Sigmoid colon (tissue), 4 donors: Measurements from ENCODE around the gene TOR1A.

Experiments used
- EP300 ChIP-seq, 4 donors: sonication (generic); formaldehyde crosslinking; IDR thresholded peaks; one replicate each; pipeline ENCODE4 v1.6.1; 2017; ENCODE audit warnings: antibody characterized with exemption in 4 of 4
- POLR2A ChIP-seq, 2 donors: fragments of 450-650 bp; IDR thresholded peaks; one replicate each; pipeline ENCODE4 v1.6.1; 2016; ENCODE audit warnings: antibody characterized with exemption in 2 of 2, mild to moderate bottlenecking in 2 of 2, moderate library complexity in 2 of 2
- TF ChIP-seq, protein P1 (sequence below), 4 experiments: fragments of 450-650 bp in 3 of 4; fragments of 200-600 bp in 1 of 4; IDR thresholded peaks; one replicate each; pipeline ENCODE4 v1.5.1; 2016 to 2019; ENCODE audit warnings: antibody characterized with exemption in 4 of 4, mild to moderate bottlenecking in 3 of 4, moderate library complexity in 2 of 4

DNA sequence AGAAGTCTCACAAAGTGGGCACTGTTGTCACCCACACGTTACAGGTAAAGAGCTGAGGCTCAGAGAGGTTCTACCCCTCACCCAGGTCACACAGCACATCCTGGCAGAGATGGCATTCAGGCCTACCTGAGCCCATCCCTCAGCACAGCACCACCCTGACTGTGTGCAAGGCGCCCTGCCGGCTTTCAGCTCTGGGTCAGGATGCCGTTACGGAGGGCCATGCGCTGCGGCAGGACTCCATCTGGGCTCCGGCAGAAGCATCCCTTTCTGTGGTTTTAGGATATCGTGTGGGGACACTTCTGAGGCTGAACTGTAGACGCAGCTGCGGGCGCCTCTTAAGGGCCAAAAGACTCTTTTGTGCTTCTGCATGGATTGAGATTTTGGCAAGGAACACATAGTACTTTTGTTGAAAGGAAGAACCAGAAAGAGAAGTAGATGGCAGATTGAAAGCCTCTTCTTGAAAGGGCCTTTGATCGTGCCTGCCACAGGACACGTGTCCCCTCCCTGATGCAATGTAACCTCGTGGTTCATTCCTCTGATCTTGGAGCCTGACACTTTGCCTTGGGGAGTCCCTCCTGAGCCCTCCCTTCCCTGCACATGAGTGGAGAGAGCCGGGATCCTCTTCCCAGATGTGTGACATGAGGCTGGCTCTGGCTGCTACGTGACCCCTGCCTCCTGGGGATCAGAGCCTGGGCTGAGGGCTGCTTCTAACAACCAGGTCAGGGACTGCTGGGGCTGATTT, 42.6 kb upstream of the TOR1A start:
- TF ChIP-seq, protein P1, sequence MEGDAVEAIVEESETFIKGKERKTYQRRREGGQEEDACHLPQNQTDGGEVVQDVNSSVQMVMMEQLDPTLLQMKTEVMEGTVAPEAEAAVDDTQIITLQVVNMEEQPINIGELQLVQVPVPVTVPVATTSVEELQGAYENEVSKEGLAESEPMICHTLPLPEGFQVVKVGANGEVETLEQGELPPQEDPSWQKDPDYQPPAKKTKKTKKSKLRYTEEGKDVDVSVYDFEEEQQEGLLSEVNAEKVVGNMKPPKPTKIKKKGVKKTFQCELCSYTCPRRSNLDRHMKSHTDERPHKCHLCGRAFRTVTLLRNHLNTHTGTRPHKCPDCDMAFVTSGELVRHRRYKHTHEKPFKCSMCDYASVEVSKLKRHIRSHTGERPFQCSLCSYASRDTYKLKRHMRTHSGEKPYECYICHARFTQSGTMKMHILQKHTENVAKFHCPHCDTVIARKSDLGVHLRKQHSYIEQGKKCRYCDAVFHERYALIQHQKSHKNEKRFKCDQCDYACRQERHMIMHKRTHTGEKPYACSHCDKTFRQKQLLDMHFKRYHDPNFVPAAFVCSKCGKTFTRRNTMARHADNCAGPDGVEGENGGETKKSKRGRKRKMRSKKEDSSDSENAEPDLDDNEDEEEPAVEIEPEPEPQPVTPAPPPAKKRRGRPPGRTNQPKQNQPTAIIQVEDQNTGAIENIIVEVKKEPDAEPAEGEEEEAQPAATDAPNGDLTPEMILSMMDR (IDR thresholded peaks at IDR 0.05): no peak
- no peak for TF ChIP-seq EP300 (IDR thresholded peaks at IDR 0.05)
- TF ChIP-seq POLR2A (IDR thresholded peaks at IDR 0.05): no peak
